Jurkat, Clone E6-1 (cell line): ENCODE results near the gene MAPK14.

Source experiments
- DNase-seq: peaks from one replicate; pipeline ENCODE4 v3.0.0-alpha.2; 2011; ENCODE audit warnings: low read depth, low spot score
- H3K4me3 ChIP-seq: 2 replicates; pipeline ENCODE4 v1.5.1; 2011; ENCODE audit warnings: mild to moderate bottlenecking, low read length, control low read depth, moderate library complexity

Gene MAPK14

DNA sequence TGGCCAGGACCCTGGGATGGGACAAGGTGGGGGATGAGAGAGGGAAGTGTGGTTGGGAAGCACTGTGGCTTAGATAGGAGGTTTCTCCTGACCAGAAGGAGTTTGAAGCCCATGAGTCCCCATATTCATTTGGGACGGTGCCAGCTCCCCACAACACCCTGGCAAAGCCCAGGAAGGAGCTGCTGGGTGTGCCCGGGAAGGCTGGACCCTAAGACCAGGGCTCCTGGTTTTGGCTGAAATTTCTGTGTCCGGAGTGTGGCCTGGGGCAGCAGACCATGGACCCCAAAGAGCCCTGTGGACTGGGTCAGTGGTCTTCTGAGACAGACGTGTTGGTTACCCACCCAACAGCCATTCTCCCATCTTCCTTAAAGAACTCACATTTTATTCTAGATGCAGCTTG lies 117.9 kb downstream of the MAPK14 start:
- no peak for DNase-seq
- no peak overlapping the region for H3K4me3 ChIP-seq

- DNase-seq: no peak
- no peak overlapping the region for H3K4me3 ChIP-seq
These were observed 119.7 kb downstream of the MAPK14 start for GRCh38 chr6:36147294-36147693.

DNA sequence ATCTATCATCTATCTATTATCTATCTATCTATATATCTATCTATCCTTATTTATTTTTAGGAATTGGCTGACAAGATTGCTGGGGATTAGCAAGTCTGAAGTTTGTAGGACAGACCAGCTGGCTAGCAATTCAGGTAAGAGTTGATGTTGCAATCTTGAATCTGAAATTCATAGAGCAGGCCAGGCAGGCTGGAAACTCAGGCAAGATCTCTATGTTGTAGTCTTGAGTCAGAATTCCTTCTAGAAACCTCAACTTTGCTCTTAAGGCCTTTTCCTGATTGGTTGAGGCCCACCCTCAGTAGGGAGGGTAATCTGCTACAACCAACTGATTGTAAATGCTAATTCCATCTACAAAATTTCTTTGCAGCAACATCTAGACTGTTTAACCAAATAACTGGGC lies 121.9 kb downstream of the MAPK14 start:
- no peak for DNase-seq
- no peak overlapping the region for H3K4me3 ChIP-seq

DNA sequence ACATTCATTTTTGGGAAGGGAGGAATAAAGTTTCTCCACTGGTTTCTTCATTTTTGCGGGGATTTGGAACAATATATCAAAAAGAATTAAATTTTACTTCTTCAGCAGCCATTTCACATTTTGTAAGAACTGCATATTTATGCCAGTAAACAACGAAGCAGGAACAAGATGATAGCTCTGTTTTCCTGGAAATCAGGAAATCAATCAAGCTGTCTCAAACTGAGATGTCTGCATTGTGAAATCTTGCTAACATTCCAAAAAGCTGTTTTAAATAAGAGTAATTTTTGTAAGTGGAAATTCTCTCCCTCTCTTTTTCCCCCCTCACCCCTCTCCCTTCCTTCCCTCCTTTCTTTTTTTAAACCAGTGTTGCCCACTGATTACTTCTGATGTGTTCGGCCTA lies 122.7 kb downstream of the MAPK14 start:
- DNase-seq: no peak
- no peak overlapping the region for H3K4me3 ChIP-seq

GRCh38 chr6:36154286-36154685 lies 126.7 kb downstream of the MAPK14 start:
- DNase-seq: no peak
- no peak overlapping the region for H3K4me3 ChIP-seq

- DNase-seq: no peak
- H3K4me3 ChIP-seq: no peak overlapping the region
These were observed 128.1 kb downstream of the MAPK14 start for GRCh38 chr6:36155662-36156061.

DNA sequence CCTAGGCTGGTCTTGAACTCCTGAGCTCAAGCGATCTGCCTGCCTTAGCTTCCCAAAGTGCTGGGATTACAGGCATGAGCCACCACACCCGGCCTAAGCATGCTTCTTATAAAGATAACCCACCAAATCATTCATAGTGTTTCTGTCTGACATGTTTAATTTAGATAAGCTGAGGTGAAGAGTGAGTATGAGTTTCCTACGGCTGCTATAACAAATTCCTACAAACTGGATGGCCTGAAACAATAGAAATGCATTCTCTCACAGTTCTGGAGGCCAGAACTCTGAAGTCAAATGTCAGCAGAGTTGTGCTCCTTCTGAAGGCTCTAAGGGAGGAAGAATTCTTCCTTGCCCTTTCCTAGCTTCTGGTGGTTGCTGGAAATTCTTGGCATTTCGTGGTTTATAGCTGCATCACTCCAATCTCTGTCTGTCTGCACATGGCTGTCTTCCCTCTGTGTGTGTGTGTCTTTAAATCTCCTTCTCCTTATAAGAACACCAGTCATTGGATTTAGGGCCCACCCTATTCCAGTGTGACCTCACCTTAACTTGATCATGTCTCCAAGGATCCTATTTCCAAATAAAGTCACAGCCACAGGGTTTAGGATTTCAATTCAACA lies 132.6 kb downstream of the MAPK14 start:
- no peak for DNase-seq
- no peak overlapping the region for H3K4me3 ChIP-seq
